Measurements from ENCODE around the gene CDC6.

Gene CDC6

GRCh38 chr17:40287494-40288369 lies at the start of gene CDC6:
TSS of gene CDC6 (plus strand) at chr17:40287879. CDS start at chr17:40289421, 1,542 bp downstream.
- DNase-seq (ENCODE audit: low read depth) = peak; percentile 98

- no peak for DNase-seq (ENCODE audit: low read depth)
Measured at GRCh38 chr17:40241252-40241834, 46.3 kb upstream of the CDC6 start.

- no peak for DNase-seq (ENCODE audit: low read depth)
Measured at GRCh38 chr17:40242774-40243173, 44.9 kb upstream of the CDC6 start.

- DNase-seq (ENCODE audit: low read depth) = no peak
Measured at GRCh38 chr17:40243761-40244160, 43.9 kb upstream of the CDC6 start.

- DNase-seq (ENCODE audit: low read depth) = no peak
Measured at GRCh38 chr17:40244255-40244654, 43.4 kb upstream of the CDC6 start.

GRCh38 chr17:40247926-40248495 lies 39.7 kb upstream of the CDC6 start:
- DNase-seq (ENCODE audit: low read depth) = no peak

GRCh38 chr17:40248507-40248906 lies 39.2 kb upstream of the CDC6 start:
- DNase-seq (ENCODE audit: low read depth) = no peak

- DNase-seq (ENCODE audit: low read depth) = no peak
Measured at GRCh38 chr17:40251576-40251975, 36.1 kb upstream of the CDC6 start.

GRCh38 chr17:40253565-40253964 lies 34.1 kb upstream of the CDC6 start:
- DNase-seq (ENCODE audit: low read depth) = no peak

- DNase-seq (ENCODE audit: low read depth) = no peak
Measured at GRCh38 chr17:40259505-40259904, 28.2 kb upstream of the CDC6 start.

GRCh38 chr17:40260528-40260927 lies 27.2 kb upstream of the CDC6 start:
- DNase-seq (ENCODE audit: low read depth) = no peak

GRCh38 chr17:40264458-40265185 lies 23.1 kb upstream of the CDC6 start:
- no peak for DNase-seq (ENCODE audit: low read depth)

- DNase-seq (ENCODE audit: low read depth) = no peak
Measured at GRCh38 chr17:40265337-40265736, 22.3 kb upstream of the CDC6 start.

- DNase-seq (ENCODE audit: low read depth) = no peak
Measured at GRCh38 chr17:40266882-40267281, 20.8 kb upstream of the CDC6 start.

- no peak for DNase-seq (ENCODE audit: low read depth)
Measured at GRCh38 chr17:40268141-40268712, 19.5 kb upstream of the CDC6 start.

- no peak for DNase-seq (ENCODE audit: low read depth)
Measured at GRCh38 chr17:40278414-40278813, 9.3 kb upstream of the CDC6 start.

- no peak for DNase-seq (ENCODE audit: low read depth)
Measured at GRCh38 chr17:40279402-40279801, 8.3 kb upstream of the CDC6 start.

GRCh38 chr17:40281663-40282062 lies 6.0 kb upstream of the CDC6 start:
- no peak for DNase-seq (ENCODE audit: low read depth)

GRCh38 chr17:40283662-40284061 lies 4.0 kb upstream of the CDC6 start:
- DNase-seq (ENCODE audit: low read depth) = no peak

- DNase-seq (ENCODE audit: low read depth) = no peak
Measured at GRCh38 chr17:40284085-40284713, 3.5 kb upstream of the CDC6 start.

GRCh38 chr17:40286473-40286872 lies 1.2 kb upstream of the CDC6 start:
- no peak for DNase-seq (ENCODE audit: low read depth)

GRCh38 chr17:40287159-40287493 lies 553 bp upstream of the CDC6 start:
- no peak for DNase-seq (ENCODE audit: low read depth)
